Stimulated activated CD8-positive, alpha-beta memory T cell treated with anti-CD3 and anti-CD28 coated beads, Interleukin-2, amount 100 ng/mL, for 1 hour (primary cell): Measurements from ENCODE around the gene YWHAG.
"Not testable (repeated sequence)": the region's sequence is repeated elsewhere in the genome, so short reads cannot be mapped to it uniquely, and the experiment has no call there.

ENCODE experiments used
- DNase-seq, 2 donors: peaks; one replicate each; pipeline ENCODE4 v3.0.0-alpha.2; 2020; ENCODE audit warnings: low read depth in 2 of 2

YWHAG gene

DNA sequence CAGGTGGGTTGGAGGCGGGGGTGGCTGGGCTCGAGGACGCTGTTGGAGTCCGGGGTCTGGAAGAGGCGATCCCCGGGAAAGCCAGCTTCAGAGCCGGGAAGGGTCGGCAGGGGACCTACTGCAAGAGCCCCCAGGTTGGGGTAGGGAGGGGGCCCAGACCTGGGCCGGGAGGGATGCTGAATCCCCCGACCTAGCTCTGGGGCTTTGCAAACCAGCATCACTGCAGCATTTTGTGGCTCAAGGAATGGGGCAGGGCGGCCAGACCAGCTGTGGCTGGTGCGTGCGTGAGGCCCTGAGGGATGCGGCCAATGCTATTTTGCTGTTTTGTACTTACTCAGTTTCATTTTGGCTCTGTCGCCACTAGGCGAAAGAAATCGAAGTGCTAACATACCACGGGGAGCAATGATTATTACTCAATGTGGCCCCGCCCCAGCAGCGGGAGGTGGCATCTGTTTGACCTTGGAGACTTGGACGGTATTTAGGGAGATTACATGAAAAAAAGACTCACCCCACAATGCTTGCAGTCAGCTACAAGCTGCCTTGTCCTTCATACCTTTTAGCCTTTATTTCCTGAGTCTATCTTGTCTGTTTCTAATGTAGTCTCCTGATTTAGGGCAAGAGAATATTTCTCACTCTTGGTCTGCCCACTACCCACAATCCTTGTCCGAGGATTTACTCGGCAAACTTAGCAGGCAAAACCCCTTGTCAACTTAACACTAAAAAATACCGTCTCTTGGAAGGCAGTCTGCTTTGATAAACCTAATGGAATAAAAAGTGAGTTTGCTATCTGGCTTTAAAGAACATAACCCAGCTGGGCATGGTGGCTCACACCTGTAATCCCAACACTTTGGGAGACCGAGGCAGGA is 40.1 kb downstream of the YWHAG start:
- DNase-seq: peak in 1 of 2 donors; percentile 34

DNA sequence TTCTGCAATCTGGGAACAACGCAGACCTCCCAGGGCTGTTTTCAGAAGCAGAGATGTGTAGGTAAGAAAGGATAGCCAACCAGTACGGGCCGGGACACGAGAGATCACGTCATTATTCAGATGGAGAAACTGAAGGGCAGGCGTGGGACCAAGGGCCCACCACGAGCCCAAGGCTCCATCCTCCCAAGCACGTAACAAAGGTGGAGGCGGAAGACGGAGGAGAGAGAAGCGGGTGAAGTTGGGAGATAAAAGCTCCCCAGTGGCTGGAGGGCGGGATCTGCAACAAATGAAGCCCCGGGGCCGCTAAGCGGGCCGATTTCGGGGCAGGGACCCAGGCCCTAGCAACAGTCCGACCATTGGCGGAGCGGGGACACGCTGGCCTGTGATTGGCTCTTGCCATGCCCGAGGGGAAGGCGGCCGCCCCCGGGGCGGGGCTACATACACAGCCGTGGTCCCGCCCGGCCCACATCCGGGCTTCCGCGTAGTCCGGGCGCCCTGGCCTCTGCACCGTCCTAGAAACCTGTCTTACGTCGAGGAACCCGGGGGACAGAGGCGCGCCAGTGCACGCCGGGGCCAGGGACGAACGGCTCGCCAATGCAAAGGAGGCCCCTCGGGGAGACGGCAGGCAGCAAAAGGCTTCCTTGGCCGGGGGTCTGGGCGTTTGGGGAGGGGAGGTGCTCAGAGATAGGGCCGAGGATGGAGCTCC is 40.9 kb downstream of the YWHAG start:
- peak; percentile 87 to 94 for DNase-seq

DNA sequence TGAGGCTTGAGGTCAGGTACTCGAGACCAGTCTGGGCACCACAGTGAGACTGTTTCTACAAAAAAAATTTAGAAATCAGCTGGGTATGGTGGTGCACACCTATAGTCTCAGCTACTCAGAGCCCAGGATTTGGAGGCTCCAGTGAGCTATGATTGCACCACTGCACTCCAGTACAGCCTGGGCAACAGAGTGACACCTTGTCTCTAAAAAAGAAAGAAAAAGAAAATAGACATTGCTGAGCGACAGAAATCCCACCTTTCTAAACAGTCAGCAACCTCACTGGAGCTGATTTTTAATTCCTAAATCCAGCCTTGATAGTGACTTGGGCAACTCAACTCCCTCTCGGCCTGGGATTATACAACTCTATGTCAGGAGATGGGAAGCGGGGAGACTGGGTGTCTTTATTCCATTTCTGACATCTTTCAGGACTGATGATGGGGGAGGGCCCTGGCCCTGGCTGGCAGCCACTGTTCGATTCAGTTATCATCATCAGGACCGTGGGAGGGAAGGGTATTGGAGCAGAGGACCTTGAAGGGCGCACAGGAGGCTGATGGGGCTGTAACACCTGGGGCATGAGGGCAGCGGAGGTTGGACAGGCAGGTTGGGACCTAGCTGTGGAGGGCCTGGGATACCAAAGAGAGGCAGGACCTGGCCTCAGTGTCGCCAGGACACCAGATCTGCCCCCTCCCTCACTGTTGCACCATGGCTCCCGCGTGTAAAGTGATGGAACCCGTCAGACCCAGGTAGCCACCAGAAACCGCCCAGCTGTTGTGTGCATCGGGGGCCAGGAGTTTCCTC is 41.6 kb downstream of the YWHAG start:
- DNase-seq: no peak

DNA sequence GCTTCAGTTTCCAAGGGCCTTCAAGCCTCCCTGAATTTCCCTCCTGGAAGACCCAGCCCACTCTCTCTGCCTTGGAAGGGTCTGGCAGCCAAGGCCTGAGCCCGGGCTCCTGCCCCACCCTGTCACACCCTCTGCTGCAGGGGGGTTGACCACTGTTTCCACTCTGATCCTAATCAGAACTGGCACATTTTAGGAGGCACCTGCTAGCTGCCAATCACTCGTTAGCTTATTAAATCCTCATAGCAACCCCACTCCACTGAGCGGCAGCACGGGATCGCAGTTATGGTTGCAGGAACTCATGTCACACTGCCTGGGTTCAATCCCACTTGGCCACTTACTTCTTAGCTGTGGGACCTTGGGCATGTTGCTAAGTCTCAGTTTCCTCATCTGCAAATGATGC is 43.4 kb downstream of the YWHAG start:
- no peak for DNase-seq

DNA sequence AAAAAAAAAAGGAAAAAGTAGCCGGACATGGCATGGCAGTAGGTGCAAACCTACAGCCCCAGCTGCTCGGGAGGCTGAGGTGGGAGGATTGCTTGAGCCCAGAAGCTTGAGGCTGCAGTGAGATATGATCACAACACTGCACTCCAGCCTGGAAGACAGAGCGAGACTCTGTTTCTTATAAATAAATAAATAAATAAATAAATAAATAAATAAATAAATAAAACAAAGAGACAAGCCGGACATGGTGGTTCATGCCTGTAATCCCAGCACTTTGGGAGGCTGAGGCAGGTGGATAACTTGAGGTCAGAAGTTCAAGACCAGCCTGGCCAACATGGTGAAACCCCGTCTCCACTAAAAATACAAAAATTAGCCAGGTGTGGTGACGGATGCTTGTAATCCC is 44.1 kb downstream of the YWHAG start:
- not testable (repeated sequence) for DNase-seq

DNA sequence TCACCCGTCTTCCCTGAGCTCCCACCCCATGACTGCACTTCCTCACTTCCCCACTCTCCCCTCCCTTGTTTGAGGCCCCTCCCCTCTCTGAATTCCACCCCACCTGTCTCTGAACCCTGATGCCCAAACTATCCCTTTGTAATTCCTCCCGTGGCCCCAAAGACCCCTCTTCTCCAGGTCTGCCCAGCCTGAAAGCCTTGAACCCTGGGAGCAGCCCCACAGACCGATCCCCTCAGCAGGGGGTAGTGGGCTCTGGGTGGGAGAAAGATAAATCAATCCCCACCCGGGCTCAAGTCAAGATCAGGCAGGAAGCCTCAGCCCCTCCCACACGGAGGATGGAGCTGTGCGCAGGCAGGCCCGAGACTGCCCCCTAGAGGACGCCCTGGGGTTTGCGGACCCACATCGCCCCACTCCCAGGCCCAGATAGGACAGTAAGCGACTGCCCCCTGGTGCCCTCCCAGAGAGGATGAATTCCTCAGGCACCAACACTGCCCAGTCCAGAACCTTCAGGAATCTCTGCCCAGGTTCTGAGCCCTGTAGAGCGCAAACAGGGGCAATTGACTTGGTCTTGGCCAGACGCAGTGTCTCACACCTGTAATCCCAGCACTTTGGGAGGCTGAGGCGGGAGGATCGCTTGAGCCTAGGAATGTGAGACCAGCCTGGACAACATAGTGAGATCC is 44.6 kb downstream of the YWHAG start:
- DNase-seq: peak; percentile 89 to 95

DNA sequence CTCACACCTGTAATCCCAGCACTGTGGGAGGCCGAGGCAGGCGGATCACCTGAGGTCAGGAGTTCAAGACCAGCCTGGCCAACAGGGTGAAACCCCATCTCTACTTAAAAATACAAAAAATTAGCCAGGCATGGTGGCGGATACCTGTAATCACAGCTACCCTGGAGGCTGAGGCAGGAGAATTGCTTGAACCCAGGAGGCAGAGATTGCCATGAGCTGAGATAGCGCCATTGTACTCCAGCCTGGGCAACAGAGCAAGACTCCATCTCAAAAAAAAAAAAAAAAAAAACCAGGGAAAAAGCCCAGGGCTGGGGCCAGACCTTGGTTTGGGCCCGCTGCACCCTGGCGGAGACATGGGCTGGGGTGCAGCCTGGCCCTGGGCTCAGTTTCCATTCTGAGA is 47.0 kb downstream of the YWHAG start:
- DNase-seq: not testable (repeated sequence)

DNA sequence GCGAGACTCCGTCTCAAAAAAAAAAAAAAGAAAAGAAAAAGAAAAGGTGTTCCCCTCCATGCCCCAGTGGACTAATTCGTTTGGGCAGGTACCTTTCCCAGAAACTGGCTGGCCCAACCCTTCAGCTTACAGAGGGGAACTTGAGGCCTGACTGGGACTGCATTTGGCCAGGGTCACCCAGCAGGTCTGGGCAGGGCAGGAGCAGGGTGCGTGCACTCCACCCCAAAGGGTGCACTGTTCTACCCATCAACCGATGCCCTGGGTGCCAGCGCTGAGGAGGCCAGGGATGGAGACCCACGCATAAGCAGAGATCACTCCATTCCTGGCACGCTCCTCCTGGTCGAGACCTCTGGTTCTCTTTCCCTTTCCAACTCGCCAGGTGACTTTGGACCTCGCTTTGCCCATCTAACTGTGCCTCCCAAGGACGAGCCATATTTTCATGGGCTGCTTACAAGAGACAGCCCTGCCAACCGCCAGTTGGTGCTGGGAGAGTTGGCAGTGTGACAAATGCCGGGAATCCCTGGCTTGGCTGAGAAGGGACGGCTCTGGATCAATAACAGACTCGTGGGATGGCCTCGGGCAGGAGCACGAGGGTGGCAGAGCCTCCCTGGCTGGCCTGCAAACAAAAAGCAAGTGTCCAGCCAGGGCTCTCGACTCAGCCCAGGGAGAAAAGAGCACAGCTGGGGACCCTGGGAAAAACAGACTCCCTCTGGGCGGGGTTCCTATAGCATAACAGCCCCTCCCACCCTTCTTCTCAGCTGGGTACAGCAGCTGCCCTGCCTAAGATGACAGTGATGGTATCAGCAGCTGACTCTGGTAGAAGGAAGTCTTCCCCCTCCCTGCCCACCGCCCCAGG is 48.5 kb downstream of the YWHAG start:
- no peak for DNase-seq

DNA sequence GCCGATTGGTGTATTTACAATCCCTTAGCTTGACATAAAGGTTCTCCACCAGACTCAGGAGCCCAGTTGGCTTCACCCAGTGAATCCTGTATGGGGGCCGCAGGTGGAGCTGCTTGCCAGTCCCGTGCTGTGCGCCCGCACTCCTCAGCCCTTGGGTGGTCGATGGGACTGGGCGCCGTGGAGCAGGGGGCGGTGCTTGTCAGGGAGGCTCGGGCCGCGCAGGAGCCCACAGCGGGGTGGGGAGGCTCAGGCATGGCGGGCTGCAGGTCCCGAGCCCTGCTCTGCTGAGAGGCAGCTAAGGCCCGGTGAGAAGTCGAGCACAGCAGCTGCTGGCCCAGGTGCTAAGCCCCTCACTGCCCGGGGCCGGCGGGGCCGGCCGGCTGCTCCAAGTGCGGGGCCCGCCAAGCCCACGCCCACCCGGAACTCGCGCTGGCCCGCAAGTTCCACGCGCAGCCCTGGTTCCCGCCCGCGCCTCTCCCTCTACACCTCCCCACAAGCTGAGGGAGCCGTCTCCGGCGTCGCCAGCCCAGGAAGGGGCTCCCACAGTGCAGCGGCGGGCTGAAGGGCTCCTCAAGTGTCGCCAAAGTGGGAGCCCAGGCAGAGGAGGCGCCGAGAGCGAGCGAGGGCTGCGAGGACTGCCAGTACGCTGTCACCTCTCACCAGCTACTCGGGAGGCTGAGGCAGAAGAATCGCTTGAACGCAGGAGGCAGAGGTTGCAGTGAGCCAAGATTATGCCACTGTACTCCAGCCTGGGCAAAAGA is 49.3 kb downstream of the YWHAG start:
- DNase-seq: not testable (repeated sequence)

DNA sequence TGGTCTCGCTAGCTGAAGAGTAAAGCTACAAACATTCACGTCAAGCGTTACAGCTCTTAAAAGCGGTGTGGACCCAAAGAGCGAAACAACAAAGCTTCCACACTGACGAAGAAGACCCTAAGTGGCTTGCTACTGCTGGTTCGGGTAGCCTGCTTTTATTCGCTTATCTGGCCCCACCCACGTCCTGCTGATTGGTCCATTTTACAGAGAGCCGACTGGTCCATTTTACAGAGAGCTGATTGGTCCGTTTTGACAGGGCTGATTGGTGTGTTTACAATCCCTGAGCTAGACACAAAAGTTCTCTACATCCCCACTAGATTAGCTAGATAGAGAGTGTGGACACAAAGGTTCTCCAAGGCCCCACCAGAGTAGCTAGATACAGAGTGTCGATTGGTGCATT is 49.9 kb downstream of the YWHAG start:
- DNase-seq: not testable (repeated sequence)

DNA sequence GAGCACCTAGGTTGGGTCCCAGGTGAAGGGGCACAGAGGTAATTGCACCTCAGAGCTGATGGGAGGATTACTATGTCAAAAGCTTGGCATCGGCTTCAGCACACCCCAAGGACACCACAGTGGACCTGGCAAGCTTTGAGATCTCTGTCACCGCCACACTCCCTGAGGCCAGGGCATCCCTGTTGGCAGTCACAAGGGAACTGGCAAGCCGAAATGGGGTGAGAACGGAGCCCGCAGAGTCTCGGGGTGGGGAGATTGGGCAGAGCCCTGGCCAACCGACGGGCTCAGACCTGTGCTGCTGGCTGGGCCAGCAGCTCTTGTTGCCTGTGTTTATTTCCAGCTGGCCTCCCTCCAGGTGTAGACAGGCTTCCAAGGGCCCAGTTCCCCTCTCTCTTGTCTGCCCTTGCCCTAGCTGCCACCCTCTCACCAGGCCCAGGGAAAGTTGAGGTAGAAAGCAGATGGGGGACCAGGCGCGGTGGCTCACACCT is 53.9 kb downstream of the YWHAG start:
- DNase-seq: no peak

DNA sequence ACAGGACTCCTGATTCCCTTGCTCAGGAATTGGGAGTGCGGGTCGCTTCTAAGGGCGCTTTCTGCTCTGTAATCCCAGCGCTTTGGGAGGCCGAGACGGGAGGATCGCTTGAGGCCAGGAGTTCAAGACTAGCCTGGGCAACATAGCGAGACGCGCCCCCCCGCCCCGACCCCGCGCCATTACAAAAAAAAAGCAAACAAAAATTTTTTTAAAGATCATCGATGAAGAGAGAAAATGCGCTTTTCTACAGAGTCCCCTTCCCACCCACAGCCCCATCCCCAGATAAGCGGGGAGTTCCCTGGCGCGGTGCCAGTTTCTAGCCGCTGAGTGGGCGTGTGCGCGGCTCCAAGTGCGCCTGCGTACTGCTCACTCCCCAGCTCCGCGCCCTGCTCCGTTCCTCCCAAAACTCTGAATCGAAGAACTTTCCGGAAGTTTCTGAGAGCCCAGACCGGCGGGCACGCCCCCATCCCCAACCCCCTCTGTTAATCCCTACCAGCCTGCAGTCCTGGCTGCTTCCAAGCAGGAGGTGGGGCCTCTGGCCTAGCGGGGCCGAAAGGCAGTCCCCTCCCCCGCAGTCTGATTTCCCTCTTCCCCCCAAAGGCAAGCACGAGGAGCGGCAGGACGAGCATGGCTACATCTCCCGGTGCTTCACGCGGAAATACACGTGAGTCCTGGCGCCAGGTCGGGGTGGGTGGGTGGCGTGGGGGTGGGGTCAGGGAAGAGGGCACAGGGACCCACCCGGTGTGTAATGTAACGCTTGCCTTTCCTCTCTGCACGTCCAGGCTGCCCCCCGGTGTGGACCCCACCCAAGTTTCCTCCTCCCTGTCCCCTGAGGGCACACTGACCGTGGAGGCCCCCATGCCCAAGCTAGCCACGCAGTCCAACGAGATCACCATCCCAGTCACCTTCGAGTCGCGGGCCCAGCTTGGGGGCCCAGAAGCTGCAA is 55.3 kb downstream of the YWHAG start:
- DNase-seq: peak; percentile 51 to 67

DNA sequence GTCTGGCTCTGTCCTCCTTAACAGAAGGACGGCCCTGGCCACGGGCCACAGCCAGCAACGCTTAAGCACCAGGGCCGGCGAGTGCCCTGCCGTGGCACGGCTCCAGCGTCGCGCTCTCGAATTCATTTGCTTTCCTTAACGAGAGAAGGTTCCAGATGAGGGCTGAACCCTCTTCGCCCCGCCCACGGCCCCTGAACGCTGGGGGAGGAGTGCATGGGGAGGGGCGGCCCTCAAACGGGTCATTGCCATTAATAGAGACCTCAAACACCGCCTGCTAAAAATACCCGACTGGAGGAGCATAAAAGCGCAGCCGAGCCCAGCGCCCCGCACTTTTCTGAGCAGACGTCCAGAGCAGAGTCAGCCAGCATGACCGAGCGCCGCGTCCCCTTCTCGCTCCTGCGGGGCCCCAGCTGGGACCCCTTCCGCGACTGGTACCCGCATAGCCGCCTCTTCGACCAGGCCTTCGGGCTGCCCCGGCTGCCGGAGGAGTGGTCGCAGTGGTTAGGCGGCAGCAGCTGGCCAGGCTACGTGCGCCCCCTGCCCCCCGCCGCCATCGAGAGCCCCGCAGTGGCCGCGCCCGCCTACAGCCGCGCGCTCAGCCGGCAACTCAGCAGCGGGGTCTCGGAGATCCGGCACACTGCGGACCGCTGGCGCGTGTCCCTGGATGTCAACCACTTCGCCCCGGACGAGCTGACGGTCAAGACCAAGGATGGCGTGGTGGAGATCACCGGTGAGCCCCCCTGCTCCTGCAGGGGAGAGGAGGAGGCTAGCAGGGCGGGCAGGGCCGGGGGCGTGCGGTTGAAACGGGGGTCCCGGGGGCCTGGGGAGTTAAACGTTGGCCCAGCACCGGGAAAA is 56.2 kb downstream of the YWHAG start, which contains the start of gene HSPB1:
Gene HSPB1, plus strand, starts transcription at position 327 of the 855 bp plus-strand sequence. Its CDS starts 40 bp downstream, at position 367.
- peak in 1 of 2 donors; percentile 40 for DNase-seq

DNA sequence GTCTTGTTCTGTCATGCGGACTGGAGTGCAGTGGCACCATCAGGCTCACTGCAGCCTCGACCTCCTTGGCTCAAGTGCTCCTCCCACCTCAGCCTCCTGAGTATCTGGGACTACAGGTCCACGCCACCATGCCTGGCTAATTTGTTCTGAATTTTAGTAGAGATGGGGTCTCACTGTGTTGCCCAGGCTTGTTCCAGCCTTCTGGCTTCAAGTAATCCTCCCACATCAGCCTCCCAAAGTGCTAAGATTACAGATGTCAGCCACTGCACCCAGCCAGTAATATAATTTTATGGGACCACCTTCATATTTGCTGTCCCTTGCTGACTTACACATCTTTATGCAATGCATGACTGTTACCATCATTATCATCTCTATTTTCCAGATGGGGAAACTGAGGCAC is 57.8 kb downstream of the YWHAG start:
- no peak for DNase-seq

DNA sequence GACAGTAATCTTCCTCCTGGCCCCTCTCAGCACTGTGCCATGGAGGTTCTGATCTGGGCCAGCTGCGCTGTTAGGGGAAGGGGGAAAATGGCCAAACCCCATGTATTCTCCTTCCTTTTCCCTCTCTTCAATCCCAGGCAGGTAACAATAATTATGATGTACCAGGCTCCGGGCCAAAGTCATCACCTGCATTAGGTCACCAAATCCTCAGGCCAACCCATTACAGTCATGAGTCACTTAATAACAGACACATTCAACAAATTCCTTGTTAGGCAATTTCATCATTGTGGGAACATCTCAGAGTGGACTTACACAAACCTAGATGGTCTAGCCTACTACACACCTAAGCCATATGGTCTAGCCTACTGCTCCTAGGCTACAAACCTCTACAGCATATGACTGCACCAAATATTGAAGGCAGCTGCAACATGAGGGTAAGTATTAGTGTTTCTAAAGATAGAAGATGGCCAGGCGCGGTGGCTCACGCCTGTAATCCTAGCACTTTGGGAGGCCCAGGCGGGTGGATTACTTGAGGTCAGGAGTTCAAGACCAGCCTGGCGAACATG is 58.5 kb downstream of the YWHAG start:
- no peak for DNase-seq

DNA sequence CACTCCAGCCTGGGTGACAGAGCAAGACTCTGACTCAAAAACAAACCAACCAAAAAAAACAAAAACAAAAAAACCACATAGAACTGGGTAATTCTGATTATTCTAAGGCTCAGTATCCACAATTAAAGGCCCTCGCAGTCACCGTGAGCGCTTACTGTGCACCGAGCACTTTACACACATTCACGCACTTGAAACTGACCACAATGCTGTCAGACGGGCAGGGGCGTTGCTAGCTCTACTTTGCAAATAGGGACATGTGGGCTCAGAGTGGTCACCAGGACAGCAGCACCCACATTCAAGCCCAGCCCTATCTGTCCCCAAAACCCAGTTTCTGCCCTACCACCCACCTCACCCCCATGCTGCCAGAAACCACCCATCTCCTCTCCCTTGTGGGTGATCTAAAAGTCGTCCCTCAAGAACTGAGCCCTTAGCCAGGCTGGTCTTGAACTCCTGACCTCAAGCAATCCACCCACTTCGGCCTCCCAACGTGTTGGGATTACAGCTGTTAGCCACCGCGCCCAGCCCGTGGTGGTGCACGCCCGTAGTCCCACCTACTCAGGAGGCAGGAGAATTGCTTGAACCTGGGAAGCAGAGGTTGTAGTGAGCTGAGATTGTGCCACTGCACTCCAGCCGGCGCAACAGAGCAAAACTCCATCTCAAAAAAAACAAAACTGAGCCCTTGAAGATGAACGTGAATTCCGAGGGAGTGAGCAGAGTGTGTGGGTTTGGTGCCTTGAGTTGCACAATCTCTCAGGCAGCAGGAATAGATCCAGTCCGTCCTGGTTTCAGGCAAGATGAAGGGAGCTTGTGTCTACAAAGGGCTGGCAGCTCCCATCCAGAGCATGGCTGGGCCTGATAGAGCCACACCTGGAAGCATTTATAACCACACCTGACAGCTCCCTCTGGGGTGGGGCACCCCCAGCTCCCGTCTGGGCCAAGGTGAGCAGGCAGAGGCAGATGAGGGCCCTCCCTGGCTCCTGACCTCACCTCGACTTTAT is 61.7 kb downstream of the YWHAG start:
- DNase-seq: no peak
